NCI-H748 (cell line): ENCODE results near the gene NOTUM.
"Not testable (repeated sequence)": the region's sequence is repeated elsewhere in the genome, so short reads cannot be mapped to it uniquely, and the experiment has no call there.

ENCODE experiments used
- DNase-seq: peaks from one replicate; lab custom pipeline; 2025; ENCODE audit not compliant: unreplicated experiment; lab: John Stamatoyannopoulos, UW

The NOTUM gene

DNA sequence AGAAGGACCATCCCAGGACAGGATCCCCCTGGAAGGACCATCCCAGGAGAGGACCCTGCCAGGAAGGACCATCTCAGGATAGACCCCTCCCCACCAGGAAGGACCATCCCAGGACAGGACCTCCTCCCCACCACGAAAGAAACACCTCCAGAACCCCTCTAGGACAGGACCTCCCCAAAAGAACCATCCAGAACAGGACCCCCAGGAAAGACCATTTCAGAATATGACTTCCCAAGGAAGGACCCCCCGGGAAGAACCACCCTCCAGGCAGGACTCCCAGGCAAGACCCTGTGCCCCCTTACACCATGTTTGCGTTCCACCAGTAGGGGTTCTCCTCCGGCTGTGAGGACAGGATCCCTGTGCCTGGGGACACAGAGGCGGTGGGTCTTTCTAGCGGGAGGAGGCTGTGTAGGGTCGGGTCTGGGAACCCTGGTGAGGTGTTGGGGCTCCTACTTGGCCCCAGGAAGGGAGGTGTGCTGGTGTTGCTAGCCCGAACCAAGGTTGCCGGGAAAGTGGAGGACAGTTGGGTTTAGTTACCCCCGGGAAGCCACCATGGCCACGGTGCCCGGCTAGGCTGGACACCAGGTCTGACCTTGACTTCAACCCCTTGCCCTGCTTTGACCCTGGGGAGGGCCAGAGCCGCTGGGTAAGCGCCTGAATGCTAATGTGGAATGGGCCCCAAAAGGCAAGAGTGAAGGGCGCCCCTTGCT lies 2.2 kb downstream of the NOTUM start:
- DNase-seq = no peak

DNA sequence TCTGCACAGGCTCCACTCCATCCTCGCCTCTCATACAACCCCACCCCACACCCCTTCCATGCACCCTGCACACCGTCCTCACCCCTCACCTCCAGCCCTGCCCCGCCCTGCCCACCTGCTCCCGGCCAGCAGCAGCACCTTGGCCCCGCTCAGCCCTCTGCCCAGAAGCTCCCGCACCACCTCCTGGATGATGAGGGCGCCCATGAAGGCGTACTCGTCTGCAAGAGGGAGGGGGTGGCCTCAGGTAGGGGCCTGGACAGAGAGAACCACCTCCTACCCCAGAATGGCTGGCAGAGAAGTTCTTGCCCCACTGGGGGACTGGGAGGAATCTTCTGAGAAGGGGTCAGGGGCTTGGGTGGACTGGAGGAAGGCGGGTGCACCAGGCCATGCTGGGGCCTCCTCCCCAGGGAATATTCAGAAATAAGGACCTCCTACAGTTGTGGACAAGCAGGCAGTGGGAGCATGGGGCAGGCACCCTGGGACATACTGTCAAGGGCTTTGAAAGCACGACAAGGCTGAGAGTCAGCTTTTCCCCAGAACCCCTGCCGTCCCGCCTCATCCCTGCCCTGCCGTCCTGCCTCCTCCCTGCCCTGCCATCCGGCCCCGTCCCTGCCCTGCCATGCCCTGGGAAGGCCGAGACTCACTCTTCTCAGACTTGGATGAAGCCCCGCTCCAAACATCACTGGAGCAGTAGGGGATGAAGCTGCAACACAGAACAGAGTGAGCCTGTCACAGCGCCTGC lies 3.1 kb downstream of the NOTUM start:
- DNase-seq = no peak

DNA sequence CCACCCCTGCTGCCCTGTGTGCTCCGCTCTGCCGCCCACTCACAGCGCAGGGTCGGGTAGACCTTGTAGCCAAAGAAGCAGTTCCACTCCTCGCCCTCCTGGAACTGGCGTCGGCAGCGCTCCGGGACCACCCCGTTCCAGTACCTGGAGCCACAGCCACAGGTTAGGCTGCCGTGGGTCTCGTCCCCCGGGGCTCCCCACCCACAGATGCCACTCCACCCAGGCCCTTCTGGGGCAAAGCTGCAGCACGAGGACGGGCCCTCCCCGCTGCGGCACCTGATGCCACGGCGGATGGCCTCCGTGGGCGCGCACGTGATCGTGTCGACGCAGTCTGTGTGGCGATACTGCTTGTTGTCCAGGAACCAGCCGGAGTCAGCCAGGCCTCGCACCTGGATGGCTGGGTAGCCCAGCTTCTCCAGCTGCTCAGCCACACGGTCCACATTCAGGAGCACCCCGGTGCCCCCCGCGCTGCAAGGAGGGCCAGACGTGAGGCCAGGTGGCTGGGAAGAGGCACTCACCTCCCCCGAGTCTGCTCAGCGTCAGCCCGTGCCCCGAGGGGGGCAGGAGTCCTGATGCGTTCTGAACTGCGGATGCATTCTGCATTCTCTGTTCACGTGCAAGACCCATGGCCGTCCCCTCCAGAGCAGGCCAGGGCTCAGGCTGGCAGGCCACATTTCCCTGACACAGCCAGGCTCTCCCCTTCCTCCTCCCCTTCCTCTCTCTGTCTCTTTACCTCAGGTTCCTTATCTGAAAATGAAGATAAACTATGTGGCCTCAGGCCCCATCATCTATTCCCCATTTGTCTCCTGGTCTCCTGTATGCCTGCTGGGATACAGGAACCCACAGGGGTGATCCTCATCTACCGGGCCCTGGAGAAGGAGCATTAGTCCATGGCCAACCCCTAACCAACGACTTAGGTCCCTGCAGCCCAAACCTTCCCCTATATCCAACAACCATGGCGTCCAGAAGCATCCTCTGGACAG lies 4.1 kb downstream of the NOTUM start:
- no peak for DNase-seq

DNA sequence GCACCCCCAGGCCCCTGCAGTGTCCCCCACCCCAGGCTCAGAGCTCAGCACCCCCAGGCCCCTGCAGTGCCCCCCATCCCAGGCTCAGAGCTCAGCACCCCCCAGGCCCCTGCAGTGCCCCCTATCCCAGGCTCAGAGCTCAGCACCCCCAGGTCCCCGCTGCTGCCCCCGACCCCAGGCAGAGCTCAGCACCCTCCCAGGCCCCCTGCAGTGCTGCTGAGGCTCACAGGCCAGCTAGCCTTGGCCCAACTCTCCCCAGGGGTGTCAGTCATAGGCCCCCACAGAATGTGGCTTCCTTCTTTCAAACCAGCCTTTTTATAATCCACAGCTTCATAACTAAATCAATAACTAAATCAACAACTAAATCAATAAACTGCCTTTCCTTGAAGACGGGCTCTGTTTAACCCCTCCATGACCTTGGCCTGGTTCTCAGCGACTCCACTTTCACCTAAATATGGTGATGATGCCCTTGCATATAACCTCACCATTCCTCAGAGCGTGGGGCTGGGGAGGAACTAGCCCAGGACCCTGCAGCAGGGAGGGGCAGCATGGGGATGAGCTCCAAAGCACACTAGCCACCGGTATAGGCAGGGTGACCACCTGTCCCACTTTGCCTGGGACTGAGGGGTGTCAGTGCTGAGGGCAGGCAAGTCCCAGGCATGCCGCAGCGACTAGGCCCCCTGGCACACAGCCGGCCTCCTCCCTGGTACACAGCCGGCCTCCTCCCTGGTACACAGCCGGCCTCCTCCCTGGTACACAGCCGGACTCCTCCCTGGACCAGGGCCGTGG lies 5.0 kb downstream of the NOTUM start:
- DNase-seq = no peak

DNA sequence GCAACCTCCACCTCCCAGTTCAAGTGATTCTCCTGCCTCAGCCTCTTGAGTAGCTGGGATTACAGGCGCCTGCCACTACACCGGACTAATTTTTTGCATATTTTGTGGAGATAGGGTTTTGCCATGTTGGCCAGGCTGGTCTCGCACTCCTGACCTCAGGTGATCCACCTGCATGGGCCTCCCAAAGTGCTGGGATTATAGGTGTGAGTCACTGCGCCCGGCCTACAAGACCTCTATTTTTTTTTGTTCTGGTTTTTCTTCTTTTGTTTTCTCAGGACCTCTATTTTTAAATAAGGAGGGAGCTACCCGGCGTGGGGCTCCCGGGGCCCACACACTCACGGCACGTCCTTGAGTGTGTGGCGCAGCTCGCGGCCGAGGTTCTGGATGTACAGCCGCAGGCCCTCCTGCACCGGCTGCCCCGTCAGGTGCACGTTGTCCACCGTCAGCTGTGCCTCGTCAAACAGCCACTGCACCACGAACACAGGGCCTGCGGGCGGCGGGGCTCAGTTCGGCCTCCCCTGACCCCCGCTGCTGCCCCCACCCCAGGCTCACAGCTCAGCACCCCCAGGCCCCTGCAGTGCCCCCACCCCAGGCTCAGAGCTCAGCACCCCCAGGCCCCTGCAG lies 5.8 kb downstream of the NOTUM start:
- no peak for DNase-seq

DNA sequence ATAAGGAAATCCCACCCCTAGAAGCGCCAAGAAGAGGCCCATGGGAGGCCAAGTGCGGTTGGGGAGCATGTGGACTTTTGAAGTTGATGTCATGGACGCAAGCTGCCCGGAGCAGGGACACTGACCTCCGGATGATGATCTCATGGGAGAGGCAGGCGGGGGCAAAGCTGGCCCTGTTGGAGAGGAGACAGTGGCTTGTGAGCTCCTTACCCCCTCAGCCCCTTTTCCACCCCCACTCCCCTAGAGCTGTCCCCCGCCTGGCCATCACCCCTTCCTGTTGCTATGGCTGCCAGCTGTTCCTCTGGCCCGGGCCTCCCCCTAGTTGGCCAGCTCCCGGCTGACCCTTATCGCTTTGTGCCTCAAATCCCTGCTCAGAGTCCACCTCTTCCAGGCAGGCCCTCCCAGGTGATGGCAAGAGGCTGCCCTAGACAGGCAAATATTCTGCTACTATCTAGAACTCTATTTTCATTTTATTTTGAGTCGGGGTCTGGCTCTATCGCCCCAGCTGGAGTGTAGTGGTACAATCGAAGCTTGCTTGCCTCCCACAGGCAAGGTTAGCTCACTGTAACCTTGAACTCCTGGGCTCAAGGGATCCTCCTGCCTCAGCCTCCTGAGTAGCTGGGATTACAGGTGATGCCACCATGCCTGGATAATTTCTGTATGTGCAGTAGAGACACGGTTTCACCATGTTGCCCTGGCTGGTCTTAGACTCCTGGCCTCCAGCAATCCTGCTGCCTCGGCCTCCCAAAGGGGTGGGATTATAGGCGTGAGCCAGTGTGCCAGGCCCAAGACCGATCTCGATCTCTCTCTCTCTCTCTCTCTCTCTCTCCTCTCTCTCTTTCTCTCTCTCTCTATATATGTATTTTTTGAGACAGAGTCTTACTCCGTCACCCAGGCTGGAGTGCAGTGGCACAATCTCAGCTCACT lies 6.6 kb downstream of the NOTUM start:
- DNase-seq = no peak

DNA sequence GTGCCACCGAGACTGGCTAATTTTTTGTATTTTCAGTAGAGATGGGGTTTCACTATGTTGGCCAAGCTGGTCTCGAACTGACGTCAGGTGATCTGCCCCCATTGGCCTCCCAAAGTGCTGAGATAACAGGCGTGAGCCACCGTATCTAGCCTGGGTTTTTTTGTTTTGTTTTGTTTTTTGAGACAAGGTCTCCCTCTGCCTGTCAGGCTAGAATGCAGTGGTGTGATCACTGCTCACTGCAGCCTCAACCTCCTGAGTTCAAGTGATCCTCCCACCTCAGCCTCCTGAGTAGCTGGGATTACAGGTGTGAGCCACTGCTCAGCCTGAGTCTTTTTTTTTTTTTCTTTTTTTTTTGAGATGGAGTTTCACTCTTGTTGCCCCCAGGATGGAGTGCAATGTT lies 7.5 kb downstream of the NOTUM start:
- not testable (repeated sequence) for DNase-seq

DNA sequence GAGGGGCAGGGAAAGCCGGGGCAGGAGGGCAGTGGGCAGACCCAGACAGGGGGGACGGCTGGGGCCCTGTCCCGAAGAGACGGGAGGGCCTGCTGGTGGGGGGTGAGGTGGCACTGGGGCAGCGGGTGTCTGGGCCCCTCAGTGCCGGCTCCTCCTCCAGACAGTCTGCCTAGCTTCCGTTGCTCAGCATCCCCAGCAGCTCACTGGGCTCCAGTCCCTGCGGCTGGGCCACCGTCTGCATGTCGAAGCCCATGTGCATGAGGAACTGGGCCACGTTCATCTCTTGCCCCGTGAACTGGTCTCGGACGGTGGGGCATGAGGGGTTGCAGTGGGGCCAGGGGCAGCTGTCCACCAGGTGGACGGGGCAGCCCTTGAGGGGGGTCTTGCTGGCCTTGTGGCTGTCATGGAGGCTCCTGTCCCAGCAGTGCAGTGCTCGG lies 8.2 kb downstream of the NOTUM start:
- no peak for DNase-seq

DNA sequence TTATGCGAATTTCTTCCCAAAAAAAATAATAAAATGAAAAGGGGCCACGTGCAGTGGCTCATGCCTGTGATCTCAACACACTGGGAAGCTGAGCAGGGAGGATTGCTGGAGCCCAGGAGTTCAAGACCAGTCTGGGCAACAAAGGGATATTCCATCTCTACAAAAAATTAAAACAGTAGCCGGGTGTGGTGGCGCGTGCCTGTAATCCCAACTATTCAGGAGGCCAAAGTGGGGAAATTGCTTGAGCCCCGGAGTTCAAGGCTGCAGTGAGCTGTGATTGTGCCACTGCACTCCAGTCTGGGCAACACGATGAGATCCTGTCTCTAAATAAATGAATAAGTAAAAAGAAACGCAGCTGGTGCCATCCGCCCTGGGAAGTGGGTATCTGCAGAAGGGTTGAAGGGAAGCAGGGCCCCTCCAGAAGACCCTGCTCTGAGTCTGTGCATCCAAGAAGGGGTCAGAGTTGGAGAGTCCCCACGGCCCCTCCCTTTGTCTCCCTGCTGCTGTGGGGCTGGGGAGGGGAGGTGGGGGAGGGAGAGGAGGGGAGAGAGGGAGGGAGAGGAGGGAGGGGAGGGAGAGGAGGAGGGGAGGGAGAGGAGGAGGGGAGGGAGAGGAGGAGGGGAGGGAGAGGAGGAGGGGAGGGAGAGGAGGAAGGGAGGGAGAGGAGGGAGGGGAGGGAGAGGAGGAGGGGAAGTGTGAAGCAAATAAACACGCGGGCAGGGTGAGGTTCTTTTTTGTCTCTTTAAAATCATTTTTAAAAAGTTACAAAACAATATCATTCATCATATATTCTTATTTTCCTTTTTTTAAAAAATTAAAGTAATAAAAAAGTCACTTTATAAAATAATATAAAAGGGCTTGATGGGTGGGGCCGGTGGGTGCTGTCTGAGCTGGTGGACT lies 9.0 kb downstream of the NOTUM start:
- no peak for DNase-seq

DNA sequence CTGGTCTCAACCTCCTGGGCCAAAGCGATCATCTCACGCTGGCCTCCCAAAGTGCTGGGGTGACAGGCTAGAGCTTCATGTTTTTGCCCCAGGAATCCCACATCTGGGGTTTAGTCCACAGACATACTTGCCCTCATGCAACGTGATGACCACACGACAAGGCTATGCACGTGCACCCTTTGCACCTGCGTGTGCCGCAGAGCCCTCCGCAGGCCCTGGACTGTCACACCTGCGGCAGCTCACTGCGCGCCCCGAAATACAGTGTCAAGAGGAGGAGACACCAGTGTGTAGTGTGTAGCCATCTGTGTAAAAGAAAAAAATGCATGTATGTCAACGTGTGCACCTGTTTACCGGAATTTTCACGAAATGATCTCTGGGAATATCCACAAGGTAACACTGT lies 10.5 kb downstream of the NOTUM start:
- no peak for DNase-seq

DNA sequence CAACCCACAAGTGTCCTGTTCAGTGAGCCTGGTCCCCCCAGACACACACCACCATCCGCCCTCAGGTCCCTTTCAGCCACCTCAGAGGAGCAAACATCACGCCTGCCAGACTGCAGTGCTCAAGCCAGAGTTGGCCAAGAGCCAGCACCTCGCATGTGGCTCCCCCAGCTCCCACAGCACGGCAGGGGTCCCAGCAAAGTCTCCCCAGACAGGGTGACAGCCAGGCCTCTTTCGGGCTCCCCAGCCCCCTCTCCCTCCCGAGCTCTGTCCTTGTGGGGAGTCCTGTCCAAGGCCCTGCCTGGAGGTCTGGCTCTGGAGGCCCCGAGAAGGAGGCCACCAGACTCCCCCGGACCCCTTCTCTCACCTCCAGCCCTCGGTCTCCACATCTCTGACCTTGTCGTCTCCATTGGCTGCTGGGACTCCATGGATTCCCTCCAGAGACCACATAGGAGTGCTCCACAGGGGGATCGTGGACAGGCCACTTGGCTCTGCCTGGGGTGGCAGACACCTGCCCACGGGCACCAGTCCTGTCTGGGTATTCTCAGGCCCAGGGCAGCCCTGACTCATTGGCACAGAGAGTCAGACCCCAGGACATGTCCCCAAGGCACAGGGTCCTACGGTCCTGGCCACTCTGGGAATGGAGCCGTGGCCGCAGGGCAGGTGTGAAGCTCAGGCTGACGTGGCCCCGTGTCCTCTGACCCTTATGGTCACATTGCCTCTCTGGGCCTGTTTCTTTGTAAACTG lies 12.2 kb downstream of the NOTUM start:
- no peak for DNase-seq

DNA sequence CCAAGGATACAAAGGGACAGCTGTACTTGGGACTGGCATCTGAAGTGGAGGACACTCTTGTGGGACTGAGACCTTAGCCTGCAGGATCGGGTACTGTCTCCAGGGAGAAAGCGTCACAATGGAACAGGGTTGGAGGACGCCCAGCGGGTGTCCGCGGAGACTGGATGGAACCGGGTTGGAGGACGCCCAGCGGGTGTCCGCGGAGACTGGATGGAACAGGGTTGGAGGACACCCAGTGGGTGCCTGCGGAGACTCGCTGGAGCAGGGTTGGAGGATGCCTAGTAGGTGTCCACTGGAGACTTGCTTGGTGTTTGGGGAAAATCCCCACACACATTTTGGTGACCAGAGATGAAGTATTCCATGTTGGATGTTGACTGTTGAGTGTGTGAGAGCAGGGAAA lies 13.8 kb downstream of the NOTUM start, which contains the start of gene MYADML2:
Gene MYADML2 (minus strand): TSS at position 45 of the 400 bp plus-strand sequence. CDS start 5,492 bp downstream, outside the sequence.
- DNase-seq = no peak

DNA sequence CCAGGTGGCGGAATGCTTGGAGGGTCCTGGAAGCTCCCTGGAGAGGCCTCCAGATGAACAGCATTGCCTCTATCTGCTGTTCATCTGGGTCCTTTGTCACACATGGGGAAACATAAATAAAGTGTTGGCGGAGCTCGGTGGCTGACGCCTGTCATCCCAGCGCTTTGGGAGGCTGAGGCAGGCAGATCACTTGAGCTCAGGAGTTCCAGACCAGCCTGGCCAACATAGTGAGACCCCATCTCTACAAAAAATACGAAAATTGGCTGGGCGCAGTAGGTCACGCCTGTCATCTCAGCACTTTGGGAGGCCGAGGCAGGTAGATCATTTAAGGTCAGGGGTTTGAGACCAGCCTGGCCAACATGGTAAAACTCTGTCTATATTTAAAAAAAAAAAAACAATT lies 16.1 kb downstream of the NOTUM start:
- DNase-seq = no peak

DNA sequence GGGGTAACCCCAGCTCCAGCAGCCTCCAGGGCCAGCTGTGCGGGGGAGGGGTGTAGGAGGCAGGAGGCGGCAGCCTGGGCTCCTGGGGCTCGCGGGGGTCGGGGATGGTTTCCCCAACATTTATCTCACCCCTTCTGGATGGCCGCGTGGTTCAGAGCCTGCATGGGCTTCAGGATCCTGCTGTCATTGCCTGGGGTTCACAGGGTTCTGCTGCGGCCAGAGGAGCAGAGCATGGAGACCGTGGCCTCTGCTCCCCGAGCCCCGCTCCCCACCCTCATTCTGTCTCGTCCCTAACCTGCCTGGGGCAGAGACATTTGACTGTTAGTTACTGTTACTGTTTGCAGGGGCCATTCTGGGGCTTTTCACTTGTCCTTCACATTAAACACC lies 18.8 kb downstream of the NOTUM start:
- DNase-seq = no peak

DNA sequence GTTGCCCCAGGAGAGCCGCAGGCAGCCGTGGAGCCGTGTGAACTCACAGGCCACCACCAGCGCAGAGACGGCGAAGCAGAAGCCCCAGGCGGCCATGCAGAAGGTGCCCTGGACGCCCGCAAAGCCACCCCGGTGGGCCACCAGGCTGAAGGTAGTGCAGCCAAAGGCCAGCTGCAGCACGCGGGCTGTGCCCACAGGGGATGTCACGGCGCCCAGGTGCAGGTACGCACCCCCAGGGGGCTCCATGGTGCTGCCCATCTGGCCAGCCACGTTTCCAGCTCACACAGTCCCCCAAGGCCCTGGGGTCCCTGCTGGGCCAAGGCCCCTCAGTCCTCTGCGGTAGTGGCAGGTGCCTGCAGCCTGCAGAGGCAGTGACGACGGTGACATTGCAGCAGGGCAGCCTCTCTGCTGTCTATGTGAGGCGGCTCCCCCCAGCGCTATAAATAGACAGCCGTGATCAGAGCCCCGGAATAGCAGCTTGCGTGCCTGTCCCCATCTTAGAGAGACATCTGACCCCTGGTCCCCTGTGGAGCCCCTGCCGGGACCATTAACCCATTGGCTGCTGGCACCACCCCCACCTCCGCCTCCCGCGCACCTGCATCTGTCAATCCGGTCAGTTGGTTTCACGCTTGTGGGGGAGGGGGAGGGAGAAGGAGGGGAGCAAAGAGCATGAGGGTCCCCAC lies 19.4 kb downstream of the NOTUM start:
- DNase-seq = peak; percentile 22

DNA sequence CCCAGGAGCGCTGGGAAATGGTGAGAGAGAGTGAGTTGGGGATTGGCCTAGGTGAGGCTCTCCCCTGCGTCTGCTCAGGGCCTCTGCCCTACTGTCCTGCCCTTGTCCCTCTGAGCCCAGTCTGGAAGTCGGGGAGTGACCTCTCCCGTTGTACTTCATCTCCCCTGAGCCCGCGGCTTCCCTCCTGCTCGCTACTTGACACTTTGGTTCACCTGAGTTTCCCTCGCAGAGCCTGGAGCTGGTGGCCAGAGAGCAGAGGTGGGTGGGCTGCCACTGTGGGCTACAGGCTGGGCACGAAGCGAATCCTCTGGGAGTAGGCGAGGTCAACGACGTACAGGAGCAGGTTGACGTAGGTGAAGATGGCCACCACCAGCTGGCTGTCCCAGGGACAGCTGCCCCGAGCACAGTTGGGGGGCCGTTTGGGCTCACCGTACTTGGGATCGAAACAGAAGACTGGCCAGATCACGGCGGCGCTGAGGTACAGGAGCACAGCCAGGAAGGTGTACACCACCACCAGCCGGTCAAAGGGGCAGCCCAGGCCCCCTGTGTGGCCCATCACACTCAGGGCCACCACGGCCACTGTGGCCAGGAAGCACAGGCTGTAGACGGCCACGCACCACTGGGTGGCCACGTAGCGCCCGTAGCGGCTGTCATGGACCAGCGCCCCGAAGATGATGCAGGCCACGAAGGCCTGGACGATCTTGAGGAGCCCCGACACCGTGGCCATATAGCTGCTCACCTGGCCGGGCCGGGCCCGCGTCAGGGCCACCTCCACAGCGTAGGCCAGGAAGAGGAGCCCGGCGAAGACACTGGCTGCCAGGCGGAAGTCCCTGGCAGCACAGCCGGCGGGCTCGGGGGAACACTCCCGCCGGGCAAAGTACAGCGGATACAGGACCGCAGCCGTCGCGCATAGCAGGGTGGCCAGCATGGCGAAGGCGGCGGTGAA lies 20.2 kb downstream of the NOTUM start:
- no peak for DNase-seq
